G401 (cell line): ENCODE data around the gene NLGN1. TPM values are rescaled to one million over a fixed set of nuclear protein-coding genes. Genes with fewer than 3 reads are reported as not detected.

Experiments
- DNase-seq: peaks from one replicate; pipeline ENCODE4 v3.0.0-alpha.2; 2015; ENCODE audit warnings: low spot score
- in situ Hi-C: cut with HindIII; loops from 2 replicates; pipeline ENCODE4 v1.10.0; 2016; ENCODE audit warnings: low sequenced_read_pairs, mixed read lengths
- total RNA-seq: library from RNA; depleted of rRNA; stranded (reverse); fragments of >200 nt; shearing (Covaris generic); gene quantifications from 2 replicates; pipeline ENCODE4 v1.2.3, GENCODE V29; 2014

NLGN1 gene
- total RNA-seq, 1 experiment from 2014 or later = 11.2 TPM

DNA sequence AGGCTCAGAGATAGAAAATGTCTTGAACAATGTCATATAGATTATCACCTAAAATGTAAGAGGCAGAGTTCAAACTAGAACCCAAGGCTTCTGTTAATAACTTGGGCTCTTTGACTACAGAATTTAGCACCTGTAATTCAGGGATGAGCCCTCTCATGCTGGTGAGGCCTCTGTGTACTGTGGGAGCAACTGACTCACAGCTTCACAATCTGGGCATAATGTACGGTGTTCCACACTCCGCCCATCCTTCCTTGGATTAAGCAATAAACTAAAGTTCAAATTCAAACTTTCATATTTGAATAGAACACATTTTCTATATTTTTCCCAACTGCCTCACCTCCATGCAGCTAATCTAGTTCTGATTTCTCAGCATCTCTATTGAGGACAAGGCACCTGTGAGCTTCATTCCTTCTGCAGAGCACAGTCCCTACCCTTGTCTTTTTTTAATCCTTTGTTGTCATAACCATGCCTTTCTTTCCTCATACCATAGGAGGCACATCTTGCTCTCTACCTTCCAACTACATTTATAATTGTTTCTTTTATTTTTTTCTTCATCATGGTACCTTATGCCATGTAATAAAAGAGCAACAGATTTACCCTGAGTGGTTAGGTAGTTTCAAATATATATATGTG lies 392.1 kb downstream of the NLGN1 start:
- no peak for DNase-seq
- in situ Hi-C loops = no loop called here

DNA sequence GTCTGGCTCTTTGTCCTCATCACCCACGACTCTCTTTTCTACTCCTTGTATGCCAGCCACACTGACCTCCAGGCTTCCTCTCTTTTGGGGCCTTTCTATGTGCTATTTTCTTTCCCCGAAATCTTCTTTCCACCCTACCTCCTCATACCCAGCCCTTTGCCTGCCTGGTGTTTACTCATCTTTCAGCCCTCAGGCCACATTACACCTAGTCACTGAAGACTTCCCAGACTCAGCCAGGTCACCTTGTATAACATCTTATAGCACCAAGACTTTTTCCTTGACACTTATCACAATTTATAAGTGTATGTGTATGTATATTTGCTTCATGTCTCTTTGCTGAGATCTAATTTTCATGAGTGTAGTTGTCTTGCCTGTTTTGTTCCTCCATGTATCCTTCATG lies 396.4 kb downstream of the NLGN1 start:
- in situ Hi-C loops = no loop called here
- no peak for DNase-seq

DNA sequence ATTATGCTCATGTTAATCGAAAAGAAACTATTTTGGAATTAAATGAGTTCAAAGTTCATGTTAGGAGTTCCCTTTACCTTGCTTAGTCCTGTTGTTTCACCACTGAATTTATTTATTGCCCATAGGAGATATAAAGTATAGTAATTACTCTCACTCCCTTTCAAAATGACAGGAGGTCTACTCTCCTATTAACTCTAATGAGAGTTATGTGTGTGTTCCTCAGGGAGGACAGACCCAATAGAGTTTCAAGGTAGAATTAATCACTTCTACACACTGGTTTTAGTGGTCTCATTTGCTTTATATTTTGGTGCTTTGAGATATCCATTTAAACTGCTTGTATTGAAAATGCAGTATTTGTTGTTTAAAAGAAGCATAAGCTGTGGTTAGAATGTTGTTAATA lies 398.9 kb downstream of the NLGN1 start:
- in situ Hi-C loops = no loop called here
- DNase-seq = no peak

DNA sequence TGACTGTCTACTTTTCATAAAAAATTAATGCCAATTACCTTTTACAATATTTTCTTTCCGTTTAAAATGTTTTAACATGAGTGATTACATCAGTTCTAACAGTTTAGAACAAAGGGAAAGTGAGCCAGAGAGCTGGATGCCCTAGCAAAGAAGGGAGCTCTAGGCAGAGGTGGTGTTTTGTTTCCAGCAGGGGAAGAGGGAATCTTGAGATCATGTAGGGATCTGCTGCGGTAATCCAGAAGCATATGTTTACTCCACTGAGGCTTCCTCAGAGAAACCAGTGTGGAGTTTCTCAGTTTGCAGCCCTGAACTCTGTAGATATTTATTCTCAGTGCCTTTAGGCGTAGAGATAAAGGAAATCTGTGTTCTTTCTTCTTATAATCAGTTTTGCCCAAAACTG lies 399.3 kb downstream of the NLGN1 start:
- no peak for DNase-seq
- in situ Hi-C loops = no loop called here

DNA sequence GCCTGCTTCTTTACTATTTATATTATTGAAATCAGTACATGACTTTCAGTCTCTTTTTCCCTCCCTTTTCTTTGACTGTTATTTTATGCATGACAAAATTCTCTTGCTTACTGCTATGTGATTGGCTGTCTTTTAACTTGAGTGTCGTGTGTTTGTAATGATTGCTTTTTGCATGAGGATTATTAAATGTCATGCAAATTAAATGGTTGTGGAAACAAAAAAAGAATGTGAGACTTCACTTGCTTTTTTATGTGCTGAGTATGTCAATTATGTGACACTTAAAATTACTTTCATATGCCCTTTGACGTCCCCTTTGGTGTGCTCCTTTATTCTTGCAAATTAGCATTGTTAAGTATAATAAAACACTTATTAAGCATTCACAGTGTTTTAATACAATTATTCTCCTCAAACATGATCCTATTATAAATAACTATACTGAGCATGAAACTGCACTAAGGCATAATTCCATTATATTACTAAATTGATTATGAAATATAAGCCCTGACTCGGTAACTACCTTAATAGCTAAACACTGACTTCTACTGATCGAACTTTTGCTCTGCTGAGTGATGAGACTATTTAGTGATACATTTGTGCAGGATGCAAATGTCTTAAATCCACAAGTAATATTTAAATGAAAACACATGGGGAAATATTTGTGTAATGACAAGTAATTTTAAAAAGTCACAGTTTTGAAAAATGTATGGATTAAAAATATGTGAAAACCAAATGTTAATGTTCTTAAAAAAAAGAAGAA lies 401.7 kb downstream of the NLGN1 start:
- no peak for DNase-seq
- in situ Hi-C loops = no loop called here

DNA sequence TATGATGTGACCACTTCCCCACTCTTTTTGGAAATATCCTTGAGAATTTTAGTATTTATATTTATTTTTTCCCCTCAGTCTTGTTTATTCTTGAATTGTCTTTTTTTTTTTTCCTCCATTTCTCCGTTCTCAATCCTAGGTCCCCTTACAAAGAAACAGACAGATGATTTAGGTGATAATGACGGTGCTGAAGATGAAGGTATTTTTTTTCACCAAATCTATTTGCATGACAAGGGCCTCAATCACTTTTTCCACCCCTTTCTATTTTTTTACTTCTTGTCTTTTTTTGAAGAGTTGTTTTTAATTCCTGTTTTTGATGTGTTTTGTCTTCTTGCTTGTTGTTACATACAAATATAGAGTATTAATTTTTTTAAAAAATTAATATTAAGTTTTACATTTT lies 402.6 kb downstream of the NLGN1 start:
- no peak for DNase-seq
- in situ Hi-C loops = no loop called here

DNA sequence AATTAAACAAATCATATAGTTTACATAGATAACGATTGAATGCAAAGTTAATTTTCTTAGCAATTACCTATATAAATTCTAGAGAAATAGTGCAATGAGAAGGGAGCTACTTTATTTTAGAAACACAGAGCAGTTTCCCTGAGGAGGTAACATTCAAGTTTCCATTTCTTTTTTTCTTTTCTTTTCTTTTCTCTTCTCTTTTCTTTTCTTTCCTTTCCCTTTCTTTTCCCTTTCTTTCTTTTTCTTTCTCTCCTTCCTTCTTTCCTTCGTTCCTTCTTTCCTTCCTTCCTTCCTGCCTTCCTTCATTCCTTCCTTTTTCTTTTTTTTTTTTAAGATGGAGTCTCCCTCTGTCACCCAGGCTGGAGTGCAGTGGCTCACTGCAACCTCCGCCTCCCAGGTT lies 417.3 kb downstream of the NLGN1 start:
- in situ Hi-C loops = no loop called here

DNA sequence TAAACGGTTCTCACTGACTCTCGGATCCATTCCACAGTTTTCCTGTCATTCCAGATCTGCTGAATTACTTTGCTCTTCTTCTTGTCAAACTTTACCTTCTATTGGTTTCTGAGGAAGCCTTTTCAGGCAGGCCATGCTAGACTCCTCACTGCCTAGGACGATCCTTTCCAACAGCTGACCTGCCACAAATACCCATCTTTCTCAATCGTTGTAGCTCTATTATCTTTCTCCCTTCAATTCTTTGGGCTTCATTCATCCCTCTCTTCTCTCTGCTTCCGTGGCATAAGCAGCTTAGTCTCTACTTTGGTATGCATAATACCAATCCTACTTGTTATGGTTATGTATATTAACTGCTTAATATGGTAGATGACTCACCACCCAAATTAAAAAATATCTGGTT lies 421.8 kb downstream of the NLGN1 start:
- in situ Hi-C loops = no loop called here
- DNase-seq = no peak

More for the DNA sequence above, 417.3 kb downstream of the NLGN1 start:
- DNase-seq = no peak

DNA sequence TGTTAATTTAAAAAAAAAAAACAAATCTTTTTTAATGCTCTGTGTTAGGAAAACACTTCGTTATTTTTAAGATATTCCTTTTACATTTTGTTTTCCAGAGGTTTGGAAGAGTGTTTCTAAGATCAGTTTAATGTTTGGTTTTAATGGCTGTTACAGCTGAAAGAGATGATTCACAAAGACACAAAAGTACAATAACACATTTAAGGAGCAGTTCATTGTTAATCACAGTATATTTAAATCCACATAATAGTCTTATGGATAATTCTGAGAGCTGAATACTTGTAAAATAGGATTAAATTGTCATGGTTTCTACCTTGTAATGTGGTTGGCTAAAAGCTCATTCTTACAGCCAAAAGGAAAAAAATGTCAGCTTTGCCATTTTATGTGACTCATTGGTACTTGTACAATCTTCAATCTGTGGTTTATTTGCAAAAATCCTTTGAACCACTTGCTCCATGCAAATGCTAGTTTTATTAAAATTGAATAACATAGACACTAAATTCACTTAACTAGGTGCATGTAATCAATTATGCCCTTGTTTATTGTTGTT lies 426.4 kb downstream of the NLGN1 start:
- no peak for DNase-seq

DNA sequence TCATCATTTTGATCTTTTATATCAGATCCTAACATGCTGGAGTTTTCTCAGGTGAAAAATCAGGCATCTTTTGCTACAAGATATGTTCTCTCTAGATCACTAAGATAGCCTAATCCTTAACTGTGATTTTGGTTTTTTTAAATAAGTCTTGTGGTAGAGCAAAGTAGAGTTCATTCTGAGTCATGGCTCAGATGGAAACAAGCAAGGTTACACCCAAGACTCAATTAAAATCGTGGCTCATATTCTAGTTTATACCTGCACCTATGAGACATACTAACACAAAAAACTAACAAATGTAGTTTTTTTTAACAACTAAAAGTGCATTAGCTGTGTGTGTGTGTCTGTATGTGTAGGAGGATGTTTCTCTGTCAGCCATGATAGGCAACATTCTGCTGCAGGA lies 428.2 kb downstream of the NLGN1 start:
- no peak for DNase-seq
- in situ Hi-C loops = no loop called here

More for the DNA sequence above, 426.4 kb downstream of the NLGN1 start:
- in situ Hi-C loops = no loop called here

DNA sequence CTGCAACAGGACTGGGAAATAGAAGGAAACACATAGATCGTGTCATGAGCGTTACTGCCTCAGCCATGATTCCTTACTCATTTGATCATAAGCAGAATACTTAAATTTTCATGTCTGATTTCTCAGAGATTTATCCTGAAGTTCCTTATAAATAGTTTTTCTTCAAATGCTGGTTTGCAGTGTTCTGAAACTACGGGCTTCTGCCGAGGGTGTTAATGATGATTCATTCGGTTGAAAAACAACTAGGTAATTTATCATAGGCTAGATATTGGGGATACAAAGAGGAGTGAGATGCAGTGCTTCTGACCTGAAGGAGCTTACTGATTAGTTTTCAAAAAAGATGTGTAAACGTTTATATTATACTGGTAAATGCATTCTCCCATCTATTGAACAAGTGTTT lies 428.9 kb downstream of the NLGN1 start:
- in situ Hi-C loops = no loop called here
- no peak for DNase-seq

DNA sequence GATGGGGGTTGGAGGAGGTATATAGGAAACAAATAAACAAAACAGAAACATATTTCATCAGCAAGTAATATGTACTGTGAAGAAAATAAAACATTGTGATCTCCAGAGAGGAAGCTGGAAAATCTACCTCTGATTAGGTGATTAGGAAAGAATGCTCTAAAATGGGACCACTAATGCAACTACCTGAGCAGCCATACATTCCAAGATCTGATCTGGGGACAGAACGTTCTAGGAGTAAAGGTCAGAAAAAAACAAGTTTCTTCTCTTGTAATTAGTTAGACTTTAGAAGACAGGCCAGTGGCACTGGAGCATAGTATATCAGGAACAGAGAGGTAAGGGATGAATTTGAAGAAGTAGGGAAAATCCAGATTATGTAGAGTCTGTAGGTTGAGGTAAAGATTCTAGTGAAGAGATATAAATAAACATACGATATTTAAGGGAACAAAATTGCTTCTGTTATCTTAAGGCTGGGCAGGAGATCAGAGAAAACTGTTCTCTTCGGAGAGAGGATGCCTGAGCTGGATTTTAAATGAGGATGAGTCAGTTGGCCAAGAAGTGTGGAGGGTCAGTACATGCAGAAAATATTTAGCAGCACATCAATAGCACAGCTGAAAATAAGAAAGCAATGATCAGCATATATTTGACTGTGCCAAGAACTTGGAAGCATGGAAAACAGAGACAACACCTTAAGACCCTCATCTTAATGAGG lies 429.5 kb downstream of the NLGN1 start:
- in situ Hi-C loops = no loop called here
- no peak for DNase-seq

DNA sequence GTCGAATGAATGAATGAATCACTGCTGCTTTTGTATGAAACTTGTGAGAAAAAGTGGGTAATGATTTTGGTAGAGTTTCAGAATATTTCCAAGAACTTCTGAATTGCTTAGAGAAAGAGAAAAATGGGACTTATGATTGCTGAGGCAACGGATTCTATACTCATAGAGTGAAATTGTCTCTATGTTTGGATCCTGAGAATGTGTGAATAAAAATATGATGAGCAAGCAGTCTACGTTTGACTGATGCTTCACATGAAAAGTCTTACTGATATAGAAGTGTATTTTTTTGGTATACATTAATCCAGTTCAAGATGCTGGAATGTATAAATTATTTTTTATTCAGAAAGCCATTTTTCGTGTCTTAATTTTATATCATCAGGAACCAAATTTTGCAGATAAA lies 441.1 kb downstream of the NLGN1 start:
- in situ Hi-C loops = no loop called here
- DNase-seq = no peak

DNA sequence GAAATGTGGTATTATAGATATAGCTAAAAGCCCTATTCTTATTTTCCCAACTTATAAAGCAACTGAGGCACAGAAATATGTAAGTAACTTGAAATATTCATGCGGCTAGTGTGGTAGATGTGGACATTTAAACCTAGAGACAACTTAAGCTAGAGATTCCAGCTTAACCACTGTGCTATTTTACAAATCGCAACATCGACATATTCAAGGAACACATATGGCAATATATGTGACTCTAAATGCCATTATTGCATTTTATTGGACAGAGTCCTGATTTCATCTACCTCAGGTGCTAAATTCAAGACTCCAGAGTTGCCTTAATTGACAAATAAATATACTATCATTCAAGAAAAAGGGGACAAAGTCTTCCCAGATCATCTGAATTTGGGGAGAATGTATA lies 442.3 kb downstream of the NLGN1 start:
- in situ Hi-C loops = no loop called here

DNA sequence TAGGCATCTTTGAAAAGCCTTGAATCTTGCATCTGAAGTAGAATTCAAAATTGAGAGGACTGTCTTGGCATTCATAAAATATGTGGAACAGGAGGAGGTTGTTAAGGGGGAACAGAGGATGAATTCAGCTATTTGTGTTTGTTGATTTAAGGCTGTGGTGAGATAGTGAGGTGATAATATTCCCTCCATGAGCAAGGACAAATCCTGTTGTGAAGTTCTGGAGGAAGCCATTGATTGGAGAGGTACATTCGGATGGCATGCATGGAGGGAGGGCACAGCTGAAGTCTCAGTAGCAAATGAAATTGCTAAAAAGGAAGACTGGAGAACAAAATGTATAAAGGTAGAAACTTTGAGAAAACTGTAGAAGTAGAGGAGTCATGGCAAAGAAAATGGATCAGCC lies 443.8 kb downstream of the NLGN1 start:
- DNase-seq = no peak
- in situ Hi-C loops = no loop called here

More for the DNA sequence above, 442.3 kb downstream of the NLGN1 start:
- DNase-seq = no peak

DNA sequence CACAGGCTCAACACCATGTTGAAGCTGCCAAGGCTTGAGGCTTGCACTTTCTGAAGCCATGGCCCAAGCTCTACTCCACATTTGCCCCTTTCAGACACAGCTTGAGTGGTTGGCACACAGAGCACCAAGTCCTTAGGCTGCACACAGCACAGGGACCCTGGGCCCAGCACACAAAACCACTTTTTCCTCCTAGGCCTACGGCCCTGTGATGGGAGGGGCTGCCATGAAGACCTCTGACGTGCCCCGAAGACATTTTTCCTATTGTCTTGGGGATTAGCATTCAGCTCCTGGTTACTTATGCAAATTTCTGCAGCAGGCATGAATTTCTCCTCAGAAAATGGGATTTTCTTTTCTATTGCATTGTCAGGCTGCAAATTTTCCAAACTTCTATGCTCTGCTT lies 445.5 kb downstream of the NLGN1 start:
- in situ Hi-C loops = no loop called here
- no peak for DNase-seq

DNA sequence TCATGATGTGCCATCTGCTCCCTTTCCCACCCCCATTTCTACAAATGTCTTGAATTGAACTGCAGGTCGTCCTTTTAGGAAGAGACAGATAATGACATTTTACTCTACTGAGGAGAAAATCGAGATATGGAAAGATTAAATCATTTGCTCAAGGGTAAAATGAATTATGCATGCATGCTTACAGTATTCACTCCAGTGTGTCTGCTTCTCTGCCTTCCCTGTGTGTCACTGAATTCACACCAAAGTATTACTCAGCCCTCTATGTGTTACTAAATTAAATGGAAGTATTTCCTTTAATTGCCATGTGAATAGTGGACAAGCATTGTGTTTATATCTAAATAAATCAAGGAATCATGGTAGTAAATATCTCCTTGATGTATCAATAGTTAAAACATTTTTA lies 449.0 kb downstream of the NLGN1 start:
- no peak for DNase-seq
- in situ Hi-C loops = no loop called here

DNA sequence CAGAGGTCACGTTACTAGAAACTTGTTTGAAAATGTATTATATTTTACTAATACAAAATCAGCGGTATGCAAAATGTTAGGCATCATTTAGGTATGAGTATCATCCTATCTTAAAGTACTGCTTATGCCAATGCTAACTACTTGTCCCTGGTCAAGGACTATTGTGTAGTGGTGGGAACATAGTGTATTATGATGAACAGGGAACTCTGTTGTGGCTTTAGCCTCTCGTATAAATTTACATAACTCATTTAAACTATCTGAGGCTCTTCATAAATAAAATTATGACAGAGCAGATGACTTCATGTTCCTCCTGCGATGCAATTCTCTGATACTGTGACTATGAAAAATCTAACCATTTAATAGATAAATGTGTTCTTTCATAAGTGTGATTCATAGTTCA lies 451.9 kb downstream of the NLGN1 start:
- in situ Hi-C loops = no loop called here
- DNase-seq = no peak

DNA sequence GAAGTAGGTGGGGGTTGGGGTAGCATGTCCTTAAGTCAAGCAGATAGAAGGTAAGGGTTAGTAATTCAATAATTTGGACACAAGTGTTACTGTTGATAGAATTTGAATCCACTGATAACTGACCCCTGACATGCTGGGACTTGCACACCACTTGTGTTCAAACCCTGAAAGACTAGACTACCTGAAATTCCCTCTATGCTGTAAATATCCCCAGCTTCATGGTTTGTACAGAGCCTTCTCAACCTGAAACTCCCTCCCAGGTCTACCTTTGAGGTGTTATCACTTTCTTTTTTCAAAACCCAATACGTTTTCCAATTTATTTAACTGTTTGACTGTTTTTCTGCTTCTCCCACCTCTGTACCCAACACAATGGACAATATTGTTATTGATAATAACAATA lies 459.6 kb downstream of the NLGN1 start:
- no peak for DNase-seq
- in situ Hi-C loops = no loop called here

DNA sequence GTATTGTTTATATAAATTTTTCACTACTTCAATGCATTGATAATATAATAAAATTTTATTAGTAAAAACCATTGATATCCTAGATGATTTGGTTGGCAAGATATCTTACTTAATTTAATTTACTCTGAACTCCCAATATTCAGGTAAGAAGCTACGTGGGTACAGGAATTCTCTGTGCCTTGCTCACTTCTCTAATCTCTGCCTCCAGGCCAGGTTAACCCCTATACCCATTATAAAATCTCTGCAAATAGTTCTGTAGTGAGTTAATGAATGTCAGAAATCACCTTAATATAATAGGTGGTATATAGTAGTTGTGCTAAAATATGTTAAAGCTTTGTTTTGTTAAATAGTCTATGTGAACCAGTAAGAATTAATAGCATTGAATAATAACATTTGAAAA lies 465.2 kb downstream of the NLGN1 start:
- DNase-seq = no peak
- in situ Hi-C loops = no loop called here
